HG02610 (cell line): ENCODE results near the gene KIF12.
A peak's percentile ranks its signal among the peaks of the same experiment; 100 is the strongest.
"Not testable (repeated sequence)": the region's sequence is repeated elsewhere in the genome, so short reads cannot be mapped to it uniquely, and the experiment has no call there.

Source experiments
- ATAC-seq: cut with Tn5 transposase; IDR thresholded peaks from one replicate; pipeline ENCODE4 v1.9.1; 2021; ENCODE audit warnings: mild to moderate bottlenecking, moderate library complexity; ENCODE audit not compliant: unreplicated experiment

KIF12 gene

DNA sequence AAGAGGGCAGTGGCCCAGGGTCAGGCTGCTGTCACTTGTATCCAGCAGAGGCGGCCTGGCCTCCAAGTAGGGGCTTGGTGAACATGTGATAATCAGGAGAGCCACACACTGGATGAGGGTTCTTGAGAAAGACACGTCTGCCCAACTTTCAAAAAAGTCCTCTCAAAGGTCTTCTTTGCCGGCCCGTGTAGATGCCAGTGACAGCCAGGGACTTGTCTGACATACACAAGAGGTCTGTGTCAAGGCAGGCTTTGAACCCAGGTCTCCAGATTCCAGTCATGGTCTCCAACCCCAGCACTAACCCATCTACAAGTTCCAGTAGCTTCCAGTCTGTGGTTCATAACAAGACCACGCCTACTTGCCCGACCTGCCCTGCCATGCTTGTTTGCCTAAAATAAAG is 13.1 kb downstream of the KIF12 start:
- ATAC-seq: no peak

DNA sequence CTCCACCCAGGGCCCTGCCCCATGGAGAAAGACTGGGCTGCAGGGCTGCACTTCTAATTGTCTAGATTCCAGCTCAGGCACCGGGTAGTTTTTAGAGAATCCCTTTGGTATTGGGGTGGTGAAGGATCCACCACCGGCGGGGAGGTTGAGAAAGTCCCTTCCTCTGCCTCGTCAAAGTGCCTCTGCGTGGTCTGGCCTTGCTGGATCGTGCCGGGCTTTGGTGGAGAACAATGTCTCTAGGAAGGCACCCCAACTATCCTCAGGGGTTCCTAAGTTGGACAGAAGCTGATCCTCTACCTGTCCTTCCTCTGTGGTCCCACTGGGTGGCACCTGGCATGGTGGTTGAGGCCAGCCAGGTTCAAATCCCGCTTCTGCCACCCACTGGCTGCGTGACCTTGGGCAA is 13.7 kb downstream of the KIF12 start:
- ATAC-seq: no peak

DNA sequence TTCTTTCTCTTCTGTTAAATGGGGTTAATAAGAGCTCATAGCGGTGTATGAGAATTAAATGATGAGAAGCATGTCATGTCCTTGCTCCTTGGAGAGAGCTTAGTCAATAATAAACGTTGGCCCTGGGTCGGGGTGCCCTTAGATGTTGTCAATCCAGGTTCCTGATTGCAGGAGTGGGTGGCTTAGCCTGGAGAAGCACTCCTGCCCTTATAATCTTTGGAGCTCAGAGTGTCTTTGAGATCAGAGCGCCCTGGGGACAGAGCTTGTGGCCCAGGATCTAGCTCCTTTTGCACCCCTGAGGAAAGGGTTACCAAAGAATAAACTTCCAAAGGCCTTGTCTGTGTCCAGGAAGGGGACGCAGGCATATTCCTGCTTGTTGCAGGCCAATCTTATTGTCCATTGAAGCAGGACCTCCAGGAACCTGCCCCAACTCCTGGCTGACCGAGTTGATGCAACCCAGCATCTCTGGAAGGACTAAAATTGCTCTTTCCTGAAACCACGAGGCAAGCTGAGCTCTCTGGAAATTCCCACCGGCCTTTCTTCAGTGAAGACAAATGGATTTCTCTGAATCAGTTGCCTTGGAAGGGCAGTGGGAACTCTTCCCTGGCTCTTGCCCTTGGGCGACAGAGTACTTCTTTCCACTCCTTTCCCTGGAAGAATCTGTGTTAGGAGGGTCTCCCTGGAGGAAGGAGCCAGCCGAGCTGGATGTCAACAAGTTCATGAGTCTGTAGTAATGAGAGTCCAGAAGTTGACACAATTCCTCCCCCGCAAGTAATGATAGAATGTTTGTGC is 14.6 kb downstream of the KIF12 start:
- ATAC-seq: no peak

DNA sequence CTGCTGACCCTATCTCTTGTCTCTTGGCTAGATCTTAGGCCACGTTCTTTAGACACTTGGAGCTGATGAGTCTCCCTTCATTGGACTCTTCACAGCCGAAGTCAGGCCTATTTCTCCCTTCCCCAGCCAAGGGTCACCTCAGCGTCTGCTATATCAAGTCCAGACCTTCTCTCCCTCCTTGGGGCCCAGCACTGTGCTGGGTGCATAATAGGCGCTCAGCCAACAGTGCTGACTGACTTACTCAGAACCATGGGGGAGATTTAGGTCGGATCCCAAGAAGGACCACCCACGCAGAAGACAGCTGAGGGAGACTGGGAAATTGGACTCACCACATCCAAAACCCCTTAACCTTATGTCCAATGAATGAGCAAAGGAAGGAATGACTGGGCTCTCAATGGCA is 15.4 kb downstream of the KIF12 start:
- no peak for ATAC-seq

DNA sequence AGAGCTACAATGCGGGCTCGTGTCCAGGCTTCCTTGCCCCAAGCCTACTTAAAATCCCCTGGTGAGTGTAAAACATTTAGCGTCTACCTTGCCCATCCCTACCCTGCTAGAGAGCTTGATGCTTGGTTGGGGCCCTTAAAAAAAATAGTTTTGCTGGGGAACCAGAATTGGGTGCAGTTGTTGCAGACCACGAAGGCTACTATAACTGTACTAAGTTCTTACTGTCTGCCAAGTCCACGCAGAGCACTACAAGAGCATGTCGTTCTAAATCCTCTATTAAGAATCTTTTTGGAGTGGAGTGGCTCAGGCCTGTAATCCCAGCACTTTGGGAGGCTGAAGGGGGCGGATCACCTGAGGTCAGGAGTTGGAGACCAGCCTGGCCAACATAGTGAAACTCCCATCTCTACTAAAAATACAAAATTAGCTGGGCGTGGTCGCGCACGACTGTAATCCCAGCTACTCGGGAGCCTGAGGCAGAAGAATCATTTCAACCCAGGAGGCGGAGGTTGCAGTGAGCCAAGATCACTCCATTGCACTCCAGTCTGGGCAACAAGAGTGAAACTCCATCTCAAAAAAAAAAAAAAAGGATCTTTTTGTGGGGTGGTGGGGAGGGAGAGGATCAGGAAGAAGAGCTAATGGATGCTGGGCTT is 16.2 kb downstream of the KIF12 start:
- ATAC-seq: not testable (repeated sequence)

DNA sequence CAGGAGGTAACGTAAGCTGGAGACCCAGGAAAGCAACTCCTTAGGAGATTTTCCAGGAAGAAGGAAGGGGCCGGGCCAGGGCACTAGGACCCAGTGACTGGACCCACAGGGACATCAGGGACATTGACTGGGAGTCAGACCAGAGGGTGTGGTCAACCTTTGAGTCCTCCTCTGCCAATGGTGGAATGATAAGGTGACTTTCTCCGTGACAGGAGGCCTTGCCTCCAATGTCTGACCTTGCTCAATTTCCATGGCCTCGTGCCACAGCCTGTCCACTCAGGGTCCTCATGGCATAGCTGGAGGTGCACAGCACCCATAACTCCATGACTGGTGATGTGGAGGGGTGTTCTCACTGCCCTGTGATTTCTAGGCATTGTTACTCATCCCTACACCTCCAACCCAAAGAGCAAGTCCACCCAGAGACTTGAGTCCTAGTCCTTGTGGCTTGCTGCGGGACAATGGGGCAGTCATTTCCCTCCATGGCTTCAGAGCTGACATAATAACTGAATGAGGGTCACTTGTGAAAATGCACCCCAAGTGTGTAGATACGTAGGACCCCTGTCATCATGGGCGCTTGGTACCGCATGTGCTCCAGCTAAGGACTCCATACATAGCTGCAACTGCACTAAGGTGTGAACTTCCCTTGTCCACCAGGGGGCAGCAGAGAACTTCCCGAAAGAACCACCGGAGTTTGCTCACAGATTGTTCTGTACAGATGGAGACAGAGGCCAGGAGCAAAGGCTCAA is 16.9 kb downstream of the KIF12 start:
- ATAC-seq: peak; percentile 77

DNA sequence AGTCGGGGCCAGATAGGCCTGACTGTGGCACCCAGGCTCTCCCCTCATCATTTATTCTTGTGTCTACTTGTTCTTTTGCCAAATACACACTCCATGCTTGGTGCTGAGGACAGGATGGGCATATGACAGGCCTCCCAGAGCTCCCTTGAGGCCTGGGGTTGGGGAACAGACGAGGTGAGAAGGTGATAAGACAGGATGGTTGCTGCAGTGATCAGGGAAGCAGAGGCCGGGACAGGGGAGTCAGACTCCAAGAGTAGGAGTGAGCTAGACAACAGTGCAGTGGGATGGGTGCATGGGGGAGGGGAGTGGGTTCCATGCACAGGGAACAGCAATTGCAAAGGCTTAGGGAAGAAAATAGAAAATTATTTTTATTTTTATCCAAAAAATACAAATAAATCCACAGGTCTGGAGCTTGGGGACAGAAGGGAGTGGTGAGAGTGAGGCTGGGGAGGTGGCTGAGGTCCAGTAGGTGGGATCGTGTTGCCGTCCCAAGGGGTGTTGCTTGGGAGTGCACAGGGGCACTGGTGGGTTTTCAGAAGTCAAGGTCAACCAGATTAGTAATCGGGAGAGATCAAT is 17.6 kb downstream of the KIF12 start:
- ATAC-seq: no peak

DNA sequence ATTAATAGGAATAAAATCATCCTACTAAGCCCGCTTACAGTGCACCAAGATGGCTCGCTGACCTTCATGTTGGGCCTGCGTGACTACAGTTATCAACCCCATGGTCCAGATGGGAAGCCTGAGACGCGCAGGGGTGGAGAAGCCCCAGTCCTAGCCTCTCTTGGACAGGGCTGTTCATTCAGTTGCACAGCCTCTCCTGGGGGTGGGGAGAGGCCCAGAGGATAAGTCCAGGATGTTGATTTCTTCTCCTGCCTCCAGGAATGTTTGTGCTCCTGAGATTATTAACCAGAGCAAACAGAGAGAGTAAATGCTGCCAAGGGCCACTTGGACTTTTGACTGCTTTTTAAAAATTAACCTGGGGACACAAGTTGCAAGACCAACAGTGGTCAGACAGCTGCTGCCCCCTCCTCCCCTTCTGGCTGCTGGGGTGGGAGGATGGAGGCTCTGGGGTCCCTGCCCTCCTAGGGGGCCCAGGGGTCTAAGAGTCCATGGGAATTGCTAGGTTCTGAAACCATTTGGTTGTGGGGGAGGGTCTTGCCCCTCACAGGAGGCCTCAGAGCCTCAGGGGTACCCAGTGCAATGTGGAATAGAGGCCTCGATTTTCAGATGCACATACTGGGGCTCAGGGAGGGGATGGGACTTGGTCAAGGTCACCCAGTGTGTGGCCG is 18.2 kb downstream of the KIF12 start:
- no peak for ATAC-seq

DNA sequence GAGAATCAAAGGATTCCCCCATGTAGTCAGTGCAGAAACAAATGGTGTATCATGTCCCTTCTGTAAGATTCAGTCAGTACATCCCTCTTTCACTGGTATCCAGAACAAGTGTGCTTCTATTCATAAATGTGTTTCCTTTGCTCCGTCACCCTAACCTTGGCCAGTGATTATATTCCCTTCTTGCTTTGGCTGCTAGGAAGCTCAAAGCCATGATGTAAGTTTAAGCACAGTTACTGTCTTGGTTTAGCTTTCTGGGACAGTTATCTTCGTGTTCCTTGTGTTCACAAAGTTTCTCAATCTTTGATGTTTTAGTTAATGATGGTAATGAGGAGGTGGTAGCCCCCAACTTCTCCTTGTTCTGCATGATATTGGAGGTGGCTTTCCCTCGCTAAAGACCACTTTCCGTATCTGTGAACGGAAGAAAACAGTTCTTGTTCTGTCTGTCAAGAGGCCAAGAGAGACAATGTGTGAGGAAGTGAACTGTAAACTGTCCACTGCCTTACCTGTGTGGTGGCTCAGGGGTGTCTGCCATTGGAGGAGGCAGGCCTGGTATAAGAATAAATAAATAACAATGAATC is 18.8 kb downstream of the KIF12 start:
- ATAC-seq: no peak

DNA sequence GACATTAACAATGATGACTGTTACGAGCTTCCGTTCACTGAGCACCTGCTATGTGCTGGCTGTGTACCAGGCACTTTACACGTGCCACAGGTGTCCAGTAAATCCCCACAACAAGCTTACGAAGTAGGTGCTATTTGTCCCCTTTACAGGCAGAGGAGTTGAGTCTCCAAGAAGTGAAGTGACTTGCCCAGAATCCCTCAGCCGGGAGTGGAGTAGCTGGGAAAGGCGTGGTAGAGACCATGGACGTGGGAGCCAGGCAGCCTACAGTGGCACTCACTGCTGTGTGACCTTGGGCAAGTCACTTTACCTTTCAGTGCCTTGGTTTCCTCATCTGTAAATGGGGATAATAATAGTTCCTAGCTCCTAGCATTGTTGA is 20.3 kb downstream of the KIF12 start:
- ATAC-seq: no peak

DNA sequence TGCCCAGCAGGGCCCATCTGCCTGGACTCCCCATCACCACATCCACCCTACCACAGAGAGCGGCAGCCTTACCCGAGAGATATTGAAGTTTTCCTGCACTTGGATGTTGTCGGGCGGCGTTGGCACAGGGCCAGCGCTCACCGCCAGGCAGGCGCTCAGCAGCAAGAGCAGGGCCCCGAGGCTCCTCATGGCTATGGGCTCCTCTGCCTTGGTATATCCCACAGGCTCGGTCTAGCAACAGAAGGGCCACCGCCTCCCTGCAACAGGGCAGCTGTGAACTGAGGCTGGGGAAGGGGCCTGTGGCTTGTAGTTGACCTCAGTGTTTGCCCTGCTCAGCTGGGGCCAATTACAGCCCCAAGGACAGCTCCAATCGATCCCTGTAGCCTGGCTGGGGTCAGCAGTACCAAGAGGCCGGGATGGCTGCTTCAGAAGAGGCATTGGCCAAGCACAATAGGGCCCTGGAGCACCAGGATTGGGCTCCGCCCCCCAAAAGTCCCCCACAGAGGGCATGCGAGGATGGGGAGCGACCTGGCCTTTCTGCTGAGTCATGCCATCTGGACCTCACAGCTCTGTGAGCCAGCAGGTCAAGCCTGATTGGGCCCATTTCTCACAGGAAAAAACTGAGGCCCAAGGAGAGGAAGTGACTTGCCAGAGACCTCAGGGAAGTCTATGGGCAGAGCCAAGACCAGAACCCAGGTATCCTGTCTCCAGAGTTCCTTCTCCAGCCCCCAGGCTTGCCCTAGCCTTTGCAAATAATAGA is 20.9 kb downstream of the KIF12 start, which contains the start of gene AMBP:
Gene AMBP (minus strand): TSS at position 280 of the 760 bp plus-strand sequence. CDS start 91 bp downstream, at position 189.
- no peak for ATAC-seq

DNA sequence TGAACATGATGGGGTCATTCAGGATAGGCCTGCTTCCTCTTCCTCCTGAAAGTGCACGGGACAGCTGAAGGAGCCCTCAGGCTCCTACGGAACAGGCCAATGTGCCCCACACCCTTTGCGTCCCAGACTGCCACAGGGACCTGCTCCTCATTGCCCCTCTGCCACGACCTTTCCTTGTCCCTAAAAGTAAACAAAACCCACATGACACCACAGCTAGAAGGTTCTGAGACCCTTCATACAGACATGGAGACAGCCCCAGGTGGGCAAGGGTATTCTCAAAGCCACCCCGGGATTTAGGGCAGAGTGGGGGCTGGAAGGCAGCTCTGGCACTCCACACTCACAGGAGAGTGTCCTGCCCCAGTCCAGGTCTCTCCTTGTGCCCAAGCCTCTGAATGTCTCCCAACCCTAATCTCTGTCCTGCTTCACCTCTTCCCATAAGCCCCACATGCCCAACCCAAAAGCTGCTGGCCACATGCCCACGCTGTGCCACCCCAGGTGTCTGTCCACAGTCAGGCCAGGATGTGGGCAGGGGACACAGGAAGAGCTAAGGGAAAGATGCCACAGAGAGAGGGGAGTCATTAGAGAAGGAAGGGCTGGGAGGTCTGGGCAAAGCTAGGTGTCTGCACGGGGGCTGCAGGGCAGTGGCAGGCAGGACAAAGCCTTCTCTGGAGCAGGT is 21.8 kb downstream of the KIF12 start:
- no peak for ATAC-seq

DNA sequence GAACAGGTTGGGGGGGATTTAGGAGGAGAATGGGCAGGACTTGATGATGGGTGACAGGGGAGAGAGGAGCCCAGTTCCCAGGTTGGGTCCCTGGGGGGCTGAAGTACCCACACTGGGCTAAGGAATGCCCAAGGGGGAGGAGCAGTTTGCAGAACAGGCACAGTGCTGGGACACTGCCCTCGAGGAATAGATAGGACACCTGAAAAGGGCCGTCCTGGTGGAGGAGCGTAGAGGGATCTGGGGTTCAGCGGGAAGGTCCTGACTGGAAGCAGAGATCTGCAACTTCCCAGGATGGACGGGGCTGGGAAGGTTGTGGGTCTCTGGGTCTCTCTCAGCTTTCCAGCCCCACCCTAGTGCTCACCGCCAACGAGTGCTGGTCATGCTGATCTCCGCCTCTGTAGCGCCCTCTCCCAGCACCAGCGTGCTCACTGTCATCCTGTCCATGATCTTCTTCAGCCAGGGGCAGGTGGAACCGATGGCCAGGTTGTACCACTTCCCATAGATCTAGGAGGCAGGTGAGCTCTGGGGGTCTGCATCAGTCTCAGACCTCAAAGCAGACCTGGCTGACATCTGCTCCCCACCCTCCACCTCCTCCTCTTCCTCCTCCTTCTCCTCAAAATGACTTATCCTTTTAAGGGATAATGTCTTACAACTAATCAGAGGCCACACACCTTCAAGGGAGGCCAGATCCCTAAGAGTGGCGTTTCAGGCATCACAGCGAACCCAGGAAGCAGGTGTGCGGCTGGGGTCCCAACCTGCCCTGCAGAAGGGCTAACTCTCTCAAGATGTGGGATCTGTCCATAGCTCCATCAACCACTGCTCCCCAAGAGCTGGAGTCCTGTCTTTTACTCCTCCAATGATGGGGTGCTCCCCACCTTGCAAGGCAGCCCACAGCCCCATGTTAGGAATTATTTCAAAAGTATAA is 22.6 kb downstream of the KIF12 start:
- ATAC-seq: no peak

DNA sequence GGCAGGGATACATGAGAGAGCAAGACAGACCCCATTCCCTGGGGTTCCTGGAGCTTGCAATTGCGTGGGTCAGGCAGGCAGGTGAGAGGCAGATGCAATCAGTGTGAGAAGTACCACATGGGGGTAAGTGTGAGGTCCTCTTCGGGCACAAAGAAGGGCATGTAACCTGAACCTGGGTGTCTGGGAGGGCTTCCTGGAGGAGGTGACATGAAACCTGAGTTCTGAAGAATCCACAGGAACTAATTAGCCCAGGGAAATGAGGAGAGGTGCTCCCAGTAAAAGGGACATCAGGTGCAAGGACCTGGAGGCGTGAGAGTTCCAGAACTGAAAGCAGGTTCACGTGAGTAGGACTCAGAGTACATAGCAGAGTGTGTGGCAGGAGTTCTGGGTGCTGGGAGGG is 23.5 kb downstream of the KIF12 start:
- ATAC-seq: no peak

DNA sequence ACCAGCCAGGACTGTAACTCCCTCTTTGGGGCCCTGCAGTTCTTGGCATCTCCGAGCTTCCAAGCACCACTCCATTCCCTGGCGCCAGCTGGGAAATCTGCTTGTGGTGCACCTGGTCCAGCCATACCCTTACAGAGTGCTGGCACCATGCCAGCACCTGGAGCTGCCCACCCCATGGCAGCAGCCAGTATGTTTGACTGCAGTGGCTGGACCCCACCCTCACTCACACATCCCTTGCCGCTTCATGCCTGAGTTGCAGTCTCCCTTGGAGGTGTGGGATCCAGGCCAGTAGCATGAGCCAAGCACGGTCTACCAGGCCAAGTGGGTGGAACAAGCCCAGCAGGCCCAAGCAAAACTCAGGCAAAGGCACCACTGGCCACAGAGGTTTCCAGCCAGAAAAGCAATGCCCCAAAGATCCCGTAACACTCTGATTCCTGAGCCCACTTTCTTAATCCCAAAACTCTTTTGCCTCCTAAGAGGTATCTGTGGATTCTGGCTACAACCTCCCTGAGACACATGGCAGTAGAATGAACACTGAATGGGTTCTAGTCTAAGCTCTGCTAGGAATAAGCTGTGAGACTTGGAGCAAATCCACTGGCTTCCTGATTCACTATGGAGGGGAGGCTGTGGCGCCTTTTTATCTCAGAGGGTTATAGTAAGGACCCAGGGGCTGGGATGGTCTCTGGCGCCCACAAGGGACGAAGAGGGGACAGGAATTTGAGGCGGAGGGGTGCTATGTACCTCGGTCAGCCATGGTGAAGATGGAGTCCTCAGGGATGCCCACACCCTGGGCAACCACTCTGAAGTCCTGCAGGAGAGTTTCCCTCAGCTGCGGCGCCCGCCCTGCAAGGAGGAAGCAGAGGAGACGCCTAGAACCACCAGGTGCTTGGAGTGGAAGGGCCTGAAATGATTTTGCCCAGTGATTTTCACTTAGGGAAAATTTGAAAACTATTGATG is 26.6 kb downstream of the KIF12 start:
- no peak for ATAC-seq

DNA sequence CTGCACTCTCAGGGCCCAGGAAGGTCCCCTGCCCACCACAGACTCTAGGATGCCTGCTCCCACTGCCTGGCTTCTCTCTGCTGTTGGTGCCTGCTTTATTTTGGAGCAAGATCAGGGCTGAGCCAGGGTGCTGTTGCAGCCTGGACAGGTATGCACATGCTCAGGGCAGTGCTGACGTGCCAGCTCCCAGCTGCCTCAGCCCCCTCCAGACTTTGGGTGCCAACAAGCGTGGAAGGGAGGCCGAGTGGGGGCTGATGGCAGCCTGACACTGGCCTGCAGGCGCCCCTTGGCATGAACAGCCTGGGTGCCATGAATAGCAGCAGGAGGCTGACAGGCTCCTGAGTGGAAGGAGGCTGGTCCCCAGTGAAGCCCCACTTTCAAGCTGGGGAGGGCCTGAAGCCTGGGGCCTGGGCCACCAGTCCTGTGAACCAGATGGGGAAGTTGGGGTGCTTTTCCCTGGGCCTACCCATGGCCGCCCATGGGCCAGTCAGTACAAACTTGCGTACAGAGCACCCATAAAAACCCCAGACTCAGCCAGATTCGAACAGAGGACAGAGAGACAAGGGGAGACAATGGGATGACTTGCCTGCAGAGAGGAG is 27.8 kb downstream of the KIF12 start:
- ATAC-seq: no peak
